Measurements from ENCODE around the gene ANKS1B.

DNA sequence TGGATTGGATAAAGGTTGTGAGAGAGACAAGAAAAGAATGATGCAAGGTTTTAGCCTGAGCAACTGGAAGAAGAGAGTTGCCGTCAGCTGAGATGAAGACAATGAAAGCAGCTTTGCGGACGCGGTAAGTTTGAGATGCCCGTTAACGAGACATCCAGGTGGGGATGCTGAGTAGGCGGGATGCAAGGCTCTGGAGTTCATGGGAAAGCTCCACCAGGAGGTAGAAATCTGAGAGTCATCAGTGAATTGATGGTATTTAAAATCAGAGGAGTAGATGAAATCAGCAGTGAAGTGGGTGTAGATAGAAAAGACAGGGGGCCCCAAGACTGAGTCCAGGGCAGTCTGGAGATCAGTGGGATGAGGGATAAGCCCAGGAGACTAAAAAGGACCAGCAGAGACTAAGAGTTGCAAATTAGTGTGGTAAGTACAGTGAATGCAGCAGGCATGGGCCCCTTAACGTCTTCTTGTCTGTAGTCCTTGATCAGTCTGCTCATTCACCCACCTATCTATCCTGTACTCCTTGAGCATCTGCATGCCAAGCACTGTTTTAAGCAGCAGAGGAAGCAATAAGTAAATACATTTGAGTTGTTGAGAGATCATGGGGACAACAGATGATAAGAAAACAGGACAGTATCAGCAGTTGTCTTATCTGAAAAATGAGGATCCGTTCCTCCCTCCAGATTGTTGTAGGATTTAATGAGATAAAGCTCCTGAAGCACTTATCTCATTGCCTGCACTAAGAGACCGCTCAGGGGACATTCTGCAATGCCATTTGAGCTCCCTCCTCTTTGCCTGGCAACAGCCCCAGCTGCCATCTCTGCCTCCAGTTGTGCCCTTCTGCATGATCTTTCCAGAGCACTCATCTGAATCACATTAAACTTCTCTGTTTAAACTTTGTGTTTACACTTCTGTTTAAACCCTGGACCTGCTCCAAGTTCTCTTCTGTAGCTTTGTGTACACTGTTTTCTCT lies 1248.1 kb downstream of the ANKS1B start:
- TF ChIP-seq, protein P1, sequence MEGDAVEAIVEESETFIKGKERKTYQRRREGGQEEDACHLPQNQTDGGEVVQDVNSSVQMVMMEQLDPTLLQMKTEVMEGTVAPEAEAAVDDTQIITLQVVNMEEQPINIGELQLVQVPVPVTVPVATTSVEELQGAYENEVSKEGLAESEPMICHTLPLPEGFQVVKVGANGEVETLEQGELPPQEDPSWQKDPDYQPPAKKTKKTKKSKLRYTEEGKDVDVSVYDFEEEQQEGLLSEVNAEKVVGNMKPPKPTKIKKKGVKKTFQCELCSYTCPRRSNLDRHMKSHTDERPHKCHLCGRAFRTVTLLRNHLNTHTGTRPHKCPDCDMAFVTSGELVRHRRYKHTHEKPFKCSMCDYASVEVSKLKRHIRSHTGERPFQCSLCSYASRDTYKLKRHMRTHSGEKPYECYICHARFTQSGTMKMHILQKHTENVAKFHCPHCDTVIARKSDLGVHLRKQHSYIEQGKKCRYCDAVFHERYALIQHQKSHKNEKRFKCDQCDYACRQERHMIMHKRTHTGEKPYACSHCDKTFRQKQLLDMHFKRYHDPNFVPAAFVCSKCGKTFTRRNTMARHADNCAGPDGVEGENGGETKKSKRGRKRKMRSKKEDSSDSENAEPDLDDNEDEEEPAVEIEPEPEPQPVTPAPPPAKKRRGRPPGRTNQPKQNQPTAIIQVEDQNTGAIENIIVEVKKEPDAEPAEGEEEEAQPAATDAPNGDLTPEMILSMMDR (IDR thresholded peaks at IDR 0.05) = no peak
- no peak for TF ChIP-seq POLR2A (IDR thresholded peaks at IDR 0.05)

Measured in suprapubic skin (tissue), 3 donors.